Transverse colon (tissue), 4 donors: ENCODE data around the gene CAMSAP1. TPM values are rescaled to one million over a fixed set of nuclear protein-coding genes. Genes with fewer than 3 reads are reported as not detected.
"Not testable (repeated sequence)": the region's sequence is repeated elsewhere in the genome, so short reads cannot be mapped to it uniquely, and the experiment has no call there.

Experiments used
- DNase-seq: peaks from one replicate; pipeline ENCODE4 v3.0.0-alpha.2; 2019
- H3K27ac ChIP-seq, 4 donors: fragments of 200-600 bp; sonication (generic); 2 replicates each; pipeline ENCODE4 v1.5.1; 2016 to 2018; ENCODE audit warnings: inconsistent platforms in 4 of 4
- H3K27me3 ChIP-seq: fragments of 200-600 bp; sonication (generic); 2 replicates; pipeline ENCODE4 v1.5.1; 2017; ENCODE audit warnings: inconsistent platforms
- H3K36me3 ChIP-seq, 4 donors: fragments of 200-600 bp; sonication (generic); 2 replicates each; pipeline ENCODE4 v1.5.1; 2017 to 2019; ENCODE audit warnings: inconsistent platforms in 4 of 4
- H3K4me1 ChIP-seq, 4 donors: fragments of 200-600 bp; sonication (generic); 2 replicates each; pipeline ENCODE4 v1.5.1; 2017 to 2020; ENCODE audit warnings: inconsistent platforms in 4 of 4
- H3K4me3 ChIP-seq, 4 donors: fragments of 200-600 bp; sonication (generic); 1 replicate in 1 of 4; 2 replicates in 3 of 4; pipeline versions ENCODE4 v1.5.1 to v1.6.1; 2017 to 2019; ENCODE audit warnings: inconsistent platforms in 4 of 4
- H3K9me3 ChIP-seq, 2 donors: fragments of 200-600 bp; sonication (generic); 2 replicates each; pipeline ENCODE4 v1.5.1; 2017 to 2019; ENCODE audit warnings: inconsistent platforms in 2 of 2
- EP300 ChIP-seq: sonication (generic); formaldehyde crosslinking; IDR thresholded peaks from one replicate; pipeline ENCODE4 v1.6.1; 2017; ENCODE audit warnings: antibody characterized with exemption, low read depth
- POLR2A ChIP-seq: fragments of 450-650 bp; IDR thresholded peaks from one replicate; pipeline ENCODE4 v1.6.1; 2016; ENCODE audit warnings: antibody characterized with exemption, mild to moderate bottlenecking, moderate library complexity
- POLR2AphosphoS5 ChIP-seq, 3 donors: sonication (generic); formaldehyde crosslinking; IDR thresholded peaks; one replicate each; pipeline ENCODE4 v1.6.1; 2016; ENCODE audit warnings: antibody characterized with exemption in 3 of 3
- WGBS, 2 donors: methylation state at CpG; one replicate each; pipeline ENCODE4 v1.1.5; 2018; ENCODE audit warnings: low coverage in 1 of 2; 5-methylcytosine and 5-hydroxymethylcytosine counted together
- in situ Hi-C, 4 donors: fragments of 200-750 bp; cut with MboI; loops; one replicate each; pipeline versions ENCODE4 v1.15.0 to v1.15.1; 2017; ENCODE audit warnings: low sequenced_read_pairs in 3 of 4, low pct_ligation_motif_present in 1 of 4, low pct_unique_long_range_greater_than_20kb in 1 of 4
- intact Hi-C: fragments of 100-400 bp; cut with DNase I; formaldehyde crosslinking; loops from one replicate; pipeline ENCODE4 v1.15.1; 2023; ENCODE audit warnings: low total_unique reads
- total RNA-seq, 4 donors: library from RNA; depleted of rRNA; stranded (reverse); fragments of >200 nt; gene quantifications; one replicate each; pipeline ENCODE4 v1.1.0, GENCODE V29; 2016
- TF ChIP-seq, protein P1 (sequence below), 5 experiments: fragments of 200-600 bp in 3 of 5; fragments of 450-650 bp in 2 of 5; sonication (generic) in 3 of 5; IDR thresholded peaks; 1 replicate in 2 of 5; 2 replicates in 3 of 5; pipeline ENCODE4 v1.5.1; 2016 to 2017; ENCODE audit warnings: antibody characterized with exemption in 5 of 5, inconsistent platforms in 3 of 5, mild to moderate bottlenecking in 2 of 5, moderate library complexity in 1 of 5

CAMSAP1 gene
- total RNA-seq, 4 donors from 2014 or later = 17.3 to 88.0 (median 23.8) TPM

- TF ChIP-seq EP300 = no peak
- TF ChIP-seq POLR2A = no peak
- TF ChIP-seq, protein P1, sequence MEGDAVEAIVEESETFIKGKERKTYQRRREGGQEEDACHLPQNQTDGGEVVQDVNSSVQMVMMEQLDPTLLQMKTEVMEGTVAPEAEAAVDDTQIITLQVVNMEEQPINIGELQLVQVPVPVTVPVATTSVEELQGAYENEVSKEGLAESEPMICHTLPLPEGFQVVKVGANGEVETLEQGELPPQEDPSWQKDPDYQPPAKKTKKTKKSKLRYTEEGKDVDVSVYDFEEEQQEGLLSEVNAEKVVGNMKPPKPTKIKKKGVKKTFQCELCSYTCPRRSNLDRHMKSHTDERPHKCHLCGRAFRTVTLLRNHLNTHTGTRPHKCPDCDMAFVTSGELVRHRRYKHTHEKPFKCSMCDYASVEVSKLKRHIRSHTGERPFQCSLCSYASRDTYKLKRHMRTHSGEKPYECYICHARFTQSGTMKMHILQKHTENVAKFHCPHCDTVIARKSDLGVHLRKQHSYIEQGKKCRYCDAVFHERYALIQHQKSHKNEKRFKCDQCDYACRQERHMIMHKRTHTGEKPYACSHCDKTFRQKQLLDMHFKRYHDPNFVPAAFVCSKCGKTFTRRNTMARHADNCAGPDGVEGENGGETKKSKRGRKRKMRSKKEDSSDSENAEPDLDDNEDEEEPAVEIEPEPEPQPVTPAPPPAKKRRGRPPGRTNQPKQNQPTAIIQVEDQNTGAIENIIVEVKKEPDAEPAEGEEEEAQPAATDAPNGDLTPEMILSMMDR (IDR thresholded peaks at IDR 0.05) = no peak
- TF ChIP-seq POLR2AphosphoS5 (IDR thresholded peaks at IDR 0.05) = no peak
- in situ Hi-C loops = no loop called here
- intact Hi-C loops = no loop called here
- no peak overlapping the region for H3K4me3 ChIP-seq
- H3K9me3 ChIP-seq = no peaks in the 10 kb centered on the region
- H3K36me3 ChIP-seq = no peaks in the 10 kb centered on the region
- 79 to 82% methylated on average over 3 of the region's 3 CpGs for WGBS, 2 donors
- H3K27ac ChIP-seq = no peak overlapping the region
- no peak for DNase-seq
- peaks cover 0 to 14% (median 0%) of the 10 kb centered on the region in 4 donors for H3K4me1 ChIP-seq
- no peaks in the 10 kb centered on the region for H3K27me3 ChIP-seq
Observed at GRCh38 chr9:135896205-135896604, 11.1 kb downstream of the CAMSAP1 start.

- in situ Hi-C loops (no loop called here), intact Hi-C loops (no loop called here)
- Histone ChIP-seq H3K4me3 (no peak overlapping the region), H3K27me3 (no peaks in the 10 kb centered on the region), H3K36me3 (no peaks in the 10 kb centered on the region), H3K27ac (no peak overlapping the region), H3K4me1 (peaks cover 0 to 23% (median 4%) of the 10 kb centered on the region in 4 donors), H3K9me3 (no peaks in the 10 kb centered on the region)
- TF ChIP-seq EP300 = no peak
- TF ChIP-seq, protein P1 (IDR thresholded peaks at IDR 0.05) = no peak
- TF ChIP-seq POLR2AphosphoS5 (IDR thresholded peaks at IDR 0.05) = no peak
- TF ChIP-seq POLR2A = no peak
- WGBS, 2 donors = 90 to 93% methylated on average over 4 of the region's 4 CpGs
- no peak for DNase-seq
Observed at GRCh38 chr9:135895202-135895848, 12.0 kb downstream of the CAMSAP1 start.

DNA sequence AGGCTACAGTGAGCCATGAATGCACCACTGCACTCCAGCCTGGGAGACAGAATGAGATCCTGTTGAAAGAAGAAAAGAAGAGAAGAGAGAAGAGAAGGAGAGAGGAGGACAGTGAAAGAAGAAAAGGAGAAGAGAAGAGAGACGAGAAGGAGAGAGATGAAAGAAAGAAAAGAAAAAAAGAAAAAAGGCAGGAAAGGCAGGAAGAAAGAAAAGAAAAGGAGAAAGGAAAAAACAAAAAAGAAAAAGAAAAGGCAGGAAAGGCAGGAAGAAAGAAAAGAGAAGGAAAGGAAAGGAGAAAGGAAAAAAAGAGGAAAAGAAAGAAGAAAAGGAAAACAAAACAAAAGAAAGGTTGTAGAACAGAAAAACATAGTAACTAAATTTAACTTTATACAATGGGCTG is 14.2 kb downstream of the CAMSAP1 start:
- DNase-seq = no peak
- intact Hi-C loops = no loop called here
- no peaks in the 10 kb centered on the region for H3K27me3 ChIP-seq
- H3K4me1 ChIP-seq = peaks cover 0 to 38% (median 7%) of the 10 kb centered on the region in 4 donors
- 100% methylated on average over 1 of the region's 1 CpG for WGBS, 2 donors
- in situ Hi-C loops = no loop called here
- TF ChIP-seq POLR2AphosphoS5 (IDR thresholded peaks at IDR 0.05) (no peak), POLR2A (no peak), EP300 (no peak)
- TF ChIP-seq, protein P1 (IDR thresholded peaks at IDR 0.05) = no peak
- no peaks in the 10 kb centered on the region for H3K9me3 ChIP-seq
- H3K36me3 ChIP-seq = no peaks in the 10 kb centered on the region
- no peak overlapping the region for H3K27ac ChIP-seq
- no peak overlapping the region for H3K4me3 ChIP-seq

DNA sequence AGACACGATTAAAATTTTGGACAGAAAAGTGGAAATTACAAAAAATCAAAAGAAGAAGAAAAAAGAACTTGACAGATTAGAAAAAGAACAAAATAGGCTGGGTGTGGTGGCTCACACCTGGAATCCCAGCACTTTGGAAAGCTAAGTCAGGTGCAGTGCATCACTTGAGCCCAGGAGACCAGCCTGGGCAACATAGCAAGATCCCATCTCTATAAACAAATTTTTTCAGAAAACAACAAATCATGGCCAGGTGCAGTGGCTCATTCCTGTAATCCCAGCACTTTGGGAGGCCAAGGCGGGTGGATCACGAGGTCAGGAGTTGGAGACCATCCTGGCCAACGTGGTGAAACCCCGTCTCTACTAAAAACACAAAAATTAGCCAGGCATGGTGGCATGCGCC is 15.0 kb downstream of the CAMSAP1 start:
- WGBS, 2 donors = 93 to 95% methylated on average over 3 to 6 of the region's 6 CpGs
- intact Hi-C loops, H3K27ac ChIP-seq: not testable (repeated sequence)

DNA sequence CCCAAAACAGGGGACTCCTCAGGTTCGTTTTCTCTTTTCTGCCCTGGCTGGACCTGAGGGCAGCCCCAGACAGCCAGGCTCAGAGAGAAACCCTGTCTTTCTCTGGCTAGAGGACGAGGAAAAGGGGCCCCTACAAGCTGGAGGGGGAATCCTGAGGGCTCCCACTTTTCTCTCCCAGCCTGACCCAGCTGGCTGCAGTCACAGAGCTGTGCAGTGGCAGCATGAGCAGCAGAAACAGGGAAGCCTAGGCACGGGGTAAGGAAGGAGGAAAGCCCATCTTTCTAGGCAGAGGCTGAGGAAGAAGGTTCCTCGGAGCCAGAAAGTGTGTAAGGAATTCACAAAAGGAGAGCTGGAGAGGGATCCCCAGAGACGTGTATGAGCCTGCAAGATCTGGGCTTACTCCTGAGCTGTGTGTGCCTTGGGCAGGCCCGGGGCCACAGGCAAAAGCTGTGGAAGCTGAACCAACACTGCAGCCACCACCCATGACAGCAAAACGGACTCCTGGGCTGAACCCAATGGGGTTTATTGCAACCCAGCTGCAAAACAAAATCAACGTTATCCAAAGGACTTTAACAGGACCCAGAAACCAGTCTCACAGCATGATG is 16.2 kb downstream of the CAMSAP1 start:
- in situ Hi-C loops (no loop called here), intact Hi-C loops (no loop called here)
- no peaks in the 10 kb centered on the region for H3K36me3 ChIP-seq
- DNase-seq = no peak
- H3K27me3 ChIP-seq = no peaks in the 10 kb centered on the region
- H3K4me1 ChIP-seq = peaks cover 0 to 48% (median 11%) of the 10 kb centered on the region in 4 donors
- WGBS, 2 donors = 33 to 76% methylated on average over 1 to 8 of the region's 8 CpGs
- TF ChIP-seq EP300 (no peak), POLR2A (no peak), POLR2AphosphoS5 (IDR thresholded peaks at IDR 0.05) (no peak)
- TF ChIP-seq, protein P1 (IDR thresholded peaks at IDR 0.05) = no peak
- H3K9me3 ChIP-seq = no peaks in the 10 kb centered on the region
- no peak overlapping the region for H3K27ac ChIP-seq
- H3K4me3 ChIP-seq = no peak overlapping the region

More for the DNA sequence above, 15.0 kb downstream of the CAMSAP1 start:
- H3K27me3 ChIP-seq, DNase-seq, H3K9me3 ChIP-seq, H3K4me3 ChIP-seq, in situ Hi-C loops, H3K36me3 ChIP-seq: not testable (repeated sequence)
- peaks cover 0 to 46% (median 11%) of the 10 kb centered on the region in 4 donors for H3K4me1 ChIP-seq
